Measurements from ENCODE around the gene METTL15.
"Not testable (repeated sequence)": the region's sequence is repeated elsewhere in the genome, so short reads cannot be mapped to it uniquely, and the experiment has no call there.

METTL15 gene

DNA sequence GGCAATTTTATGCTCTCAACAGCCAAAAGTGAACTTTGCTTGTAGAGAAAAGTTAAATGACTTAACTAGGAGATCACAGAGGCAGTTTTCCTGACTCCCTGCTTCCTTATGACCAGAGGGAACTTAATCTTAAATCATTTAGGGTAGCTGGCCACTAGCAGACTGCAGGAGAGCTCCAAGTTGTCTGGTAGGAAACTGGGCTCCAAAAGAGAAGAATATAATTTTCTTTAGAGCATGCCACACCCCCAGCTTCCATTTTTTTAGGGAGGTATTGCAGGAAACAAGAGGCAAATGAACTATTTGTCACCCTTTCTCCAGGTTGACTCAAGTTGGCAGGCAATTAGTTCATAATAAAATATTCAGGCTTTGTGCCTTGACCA, 2.6 kb downstream of the METTL15 start:
- no peak for DNase-seq

DNA sequence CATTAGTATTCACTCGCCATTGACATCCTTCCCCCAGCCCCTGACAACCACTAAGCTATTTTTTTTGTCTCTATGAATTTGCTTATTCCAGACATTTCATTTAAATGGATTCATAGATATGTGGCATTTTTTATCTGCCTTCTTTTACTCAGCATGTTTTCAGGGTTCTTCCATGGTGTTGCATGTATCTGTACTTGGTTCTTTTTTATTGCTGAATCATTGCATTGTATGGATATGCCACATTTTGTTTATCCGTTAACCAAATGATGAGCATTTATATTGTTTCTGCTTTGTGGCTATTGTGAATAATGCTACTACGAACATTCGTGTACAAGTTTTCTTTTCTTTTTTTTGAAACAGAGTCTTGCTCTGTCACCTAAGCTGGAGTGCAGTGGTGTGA, 5.9 kb downstream of the METTL15 start:
- DNase-seq, result no peak

DNA sequence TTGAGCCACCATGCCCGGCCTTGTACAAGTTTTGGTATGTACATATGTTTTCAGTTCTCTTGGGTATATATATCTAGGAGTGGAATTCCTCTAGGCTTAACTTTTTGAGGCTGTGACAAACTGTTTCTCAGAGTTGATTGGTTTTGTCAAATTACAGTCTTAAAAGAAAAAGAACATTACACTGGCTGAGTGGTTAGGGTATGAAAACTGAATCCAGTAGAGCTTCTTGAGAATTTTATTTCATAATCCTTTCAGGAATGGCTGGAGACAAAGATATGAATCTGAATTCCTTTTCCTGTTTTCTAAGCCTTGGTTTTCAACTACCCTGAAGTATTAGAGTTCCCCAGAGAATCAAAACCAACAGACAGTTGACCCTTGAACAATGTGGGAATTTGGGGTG, 6.5 kb downstream of the METTL15 start:
- DNase-seq, result no peak

DNA sequence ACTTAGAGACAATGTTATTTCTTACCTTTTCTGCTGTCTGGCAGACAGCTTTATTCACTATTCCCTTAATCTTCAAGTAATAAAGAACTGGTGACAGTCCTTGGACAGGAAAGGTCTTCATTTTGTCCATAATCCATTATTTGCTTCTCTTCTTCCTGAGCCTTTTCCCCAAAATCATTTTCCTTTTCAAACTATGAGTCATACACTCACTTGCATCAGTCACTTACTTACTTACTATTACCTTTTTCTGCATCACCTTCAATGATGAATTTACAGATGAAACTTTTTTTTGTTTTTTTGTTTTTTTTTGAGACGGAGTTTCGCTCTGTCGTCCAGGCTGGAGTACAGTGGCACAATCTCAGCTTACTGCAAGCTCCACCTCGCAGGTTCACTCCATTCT, 9.5 kb downstream of the METTL15 start:
- no peak for DNase-seq

DNA sequence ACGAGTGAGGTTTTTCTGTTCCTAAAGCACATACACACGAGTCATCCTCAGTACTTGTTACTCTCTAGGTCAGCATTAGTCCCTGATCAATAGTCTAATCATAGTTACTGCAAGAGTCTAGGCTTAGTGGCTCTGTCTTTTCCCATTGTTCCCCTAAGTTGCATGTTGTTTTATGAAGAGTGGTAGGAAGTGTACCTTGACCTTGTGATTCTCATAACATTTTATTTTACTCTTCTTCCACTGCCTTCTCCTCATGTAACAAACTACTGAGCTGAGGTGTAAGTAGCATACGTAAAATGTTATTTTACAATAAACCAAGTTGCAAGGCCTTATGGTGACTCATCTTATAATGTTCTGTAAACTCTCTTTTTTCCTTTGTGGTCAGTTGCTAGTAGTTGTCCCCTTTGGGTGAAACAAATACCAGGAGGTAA, 15.0 kb downstream of the METTL15 start:
- DNase-seq, result no peak

DNA sequence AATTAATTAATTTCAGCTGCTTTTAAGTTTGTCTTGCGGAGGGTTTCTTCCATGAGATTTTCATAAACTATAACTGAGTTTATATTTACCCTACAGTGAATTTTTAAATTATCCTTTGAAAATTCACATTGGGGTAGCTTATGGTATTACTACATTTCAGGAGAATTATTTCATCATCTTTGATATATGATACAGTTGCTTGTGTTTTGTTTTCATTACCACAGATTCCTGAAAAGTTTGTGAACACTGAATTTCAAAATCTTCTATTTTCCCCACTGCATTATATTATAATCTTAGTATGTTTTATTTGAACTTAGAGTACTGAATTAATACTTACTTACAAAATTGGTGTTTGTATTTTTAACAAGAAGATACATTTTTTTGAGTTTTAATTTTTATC, 24.4 kb downstream of the METTL15 start:
- DNase-seq, result no peak

DNA sequence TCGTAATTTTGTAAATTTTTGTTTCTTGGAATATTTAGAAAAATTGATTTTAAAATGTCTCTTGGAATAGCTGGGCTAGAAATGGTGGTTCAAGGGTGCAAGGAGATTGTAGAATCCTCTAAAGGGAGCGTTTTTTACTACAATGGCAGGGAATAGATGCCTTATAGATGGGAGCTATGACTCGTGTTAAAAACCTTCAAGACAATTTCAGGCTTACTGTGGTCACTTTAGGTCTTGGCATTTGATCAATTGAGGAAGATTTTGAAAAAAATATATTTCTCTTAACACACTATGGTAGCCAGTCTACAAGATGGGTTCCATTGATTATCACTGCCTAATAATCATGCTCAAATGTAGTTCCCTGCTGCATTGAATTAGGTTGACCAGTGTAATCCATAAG, 25.0 kb downstream of the METTL15 start:
- DNase-seq, result no peak

DNA sequence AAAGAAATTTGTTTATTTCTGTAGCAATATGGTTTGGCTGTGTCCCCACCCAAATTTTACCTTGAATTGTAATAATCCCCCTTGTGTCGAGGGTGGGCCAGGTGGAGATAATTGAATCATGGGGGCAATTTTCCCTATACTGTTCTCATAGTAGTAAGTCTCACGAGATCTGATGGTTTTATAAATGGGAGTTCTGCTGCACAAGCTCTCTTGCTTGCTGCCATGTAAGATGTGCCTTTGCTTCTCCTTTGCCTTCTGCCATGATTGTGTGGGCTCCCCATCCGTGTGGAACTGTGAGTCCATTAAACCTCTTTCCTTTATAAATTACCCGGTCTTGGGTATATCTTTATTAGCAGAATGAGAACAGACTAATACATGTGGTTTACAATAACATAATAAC, 28.0 kb downstream of the METTL15 start:
- DNase-seq, result not testable (repeated sequence)

DNA sequence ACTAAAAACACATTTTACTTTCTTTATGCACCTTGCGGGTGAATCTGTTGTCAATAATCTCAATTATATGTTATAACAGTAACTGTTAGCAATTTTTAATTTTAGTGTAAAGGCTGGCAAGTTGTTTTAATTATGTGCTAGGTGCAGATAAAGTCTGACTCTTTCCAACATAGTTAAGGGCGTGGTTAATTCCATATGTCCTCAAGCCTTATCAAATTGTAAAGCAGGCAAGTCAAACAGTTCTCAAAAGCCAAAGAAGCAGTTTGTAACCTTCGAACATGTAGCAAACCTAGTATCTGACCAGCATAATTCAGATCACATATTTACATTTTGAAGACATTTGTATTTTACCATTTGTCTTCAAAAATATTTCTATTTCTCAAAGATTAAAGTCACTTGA, 29.2 kb downstream of the METTL15 start:
- DNase-seq, result no peak

DNA sequence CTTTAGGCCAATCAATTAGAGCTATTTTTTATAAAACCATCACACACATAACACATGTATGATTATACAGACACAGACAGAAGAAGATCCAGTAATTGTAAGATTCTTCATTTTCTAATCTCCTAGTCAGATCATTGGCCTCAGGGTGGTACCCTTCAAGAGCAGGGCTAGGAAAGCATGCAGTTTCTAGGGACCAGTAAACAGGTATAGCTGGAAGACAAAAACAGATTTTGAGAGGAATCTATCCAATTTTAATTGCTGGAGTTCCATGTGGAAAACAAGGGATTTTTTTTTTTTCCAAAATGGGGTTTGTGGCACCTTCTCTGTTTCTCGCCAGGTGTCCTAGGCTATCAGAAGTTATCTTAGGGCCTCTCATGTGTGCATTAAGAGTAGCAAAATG, 29.6 kb downstream of the METTL15 start:
- DNase-seq, result no peak

DNA sequence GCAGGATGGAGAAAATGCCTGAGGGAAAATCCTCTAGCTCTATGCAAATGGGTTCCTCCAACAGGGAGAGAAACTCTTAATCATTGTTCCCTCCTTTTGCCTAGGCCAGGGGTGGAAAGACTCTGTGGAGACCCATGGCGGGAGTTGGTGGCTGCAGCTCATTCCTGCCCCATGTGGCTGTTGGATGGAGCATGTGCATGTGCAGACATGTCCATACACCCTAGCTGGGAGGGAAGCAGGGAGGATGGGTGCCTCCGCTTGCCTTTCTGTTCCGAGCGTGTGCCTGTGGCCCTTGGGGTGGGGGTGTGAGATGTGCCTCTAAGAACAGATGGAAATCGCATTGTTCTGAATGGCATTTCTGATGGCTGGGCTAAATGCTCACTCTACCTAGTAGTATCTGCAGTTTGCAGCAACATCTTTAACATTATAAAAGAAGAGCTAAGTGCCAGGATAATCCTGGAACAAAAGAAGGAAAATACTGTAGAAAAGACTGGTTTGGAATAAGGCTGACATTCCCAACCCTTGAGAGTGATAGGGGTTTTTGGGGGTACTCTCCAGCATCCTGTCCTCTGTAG, 31.7 kb downstream of the METTL15 start:
- DNase-seq, result no peak

DNA sequence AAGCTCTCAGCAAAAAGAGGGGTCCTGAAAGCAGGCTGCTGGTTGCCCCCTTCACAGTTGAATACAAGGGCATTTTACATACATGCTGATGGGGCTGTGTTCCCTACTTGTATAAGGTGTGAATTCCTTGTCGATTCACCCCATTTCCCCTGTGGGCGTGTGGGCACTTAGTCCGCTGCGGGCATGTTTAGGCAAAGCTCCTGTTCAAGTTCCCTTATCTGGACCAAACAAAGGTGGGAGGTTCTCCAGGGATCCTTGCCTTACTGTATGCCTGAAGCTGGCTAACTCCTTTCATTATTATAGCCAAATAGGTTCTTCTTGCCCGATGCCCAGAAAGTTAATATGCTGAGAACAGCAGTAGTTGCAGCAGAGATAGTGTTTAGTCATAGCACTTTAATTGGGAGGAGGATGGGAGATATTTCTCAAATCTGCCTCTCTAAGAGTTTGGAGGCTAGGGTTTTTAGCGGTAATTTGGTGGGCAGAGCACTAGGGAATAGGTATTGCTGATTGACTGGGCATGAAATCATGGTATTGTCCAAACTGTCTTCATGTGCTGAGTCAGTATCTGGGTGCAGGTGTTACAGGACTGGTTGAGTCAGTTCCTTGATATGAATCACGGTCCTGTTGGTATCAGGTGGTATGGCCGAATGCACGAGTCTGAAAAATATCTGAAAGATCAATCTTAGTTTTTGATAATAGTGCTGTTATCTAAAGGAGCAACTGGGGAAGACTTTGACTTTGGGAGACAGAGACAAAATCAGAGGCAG, 32.7 kb downstream of the METTL15 start:
- DNase-seq, result no peak

DNA sequence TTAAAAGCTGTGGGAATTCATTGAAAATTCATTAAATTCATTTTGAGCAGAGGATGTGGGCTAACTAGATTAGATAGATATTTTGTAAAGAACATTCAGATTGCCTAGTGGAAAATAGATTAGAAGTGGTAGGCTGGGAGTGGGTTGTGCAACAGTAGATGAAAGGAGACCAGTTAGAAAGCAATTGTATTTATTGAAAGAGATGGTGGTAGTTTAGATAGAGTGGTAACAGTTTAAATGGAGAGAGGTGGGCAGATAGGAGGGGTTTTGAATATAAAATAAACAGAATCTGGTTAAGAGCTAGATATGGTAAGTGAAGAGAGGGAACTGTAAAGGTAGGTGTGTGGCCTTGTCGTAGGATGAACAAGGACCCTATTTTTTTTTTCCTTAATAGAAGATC, 34.5 kb downstream of the METTL15 start:
- DNase-seq, result no peak

DNA sequence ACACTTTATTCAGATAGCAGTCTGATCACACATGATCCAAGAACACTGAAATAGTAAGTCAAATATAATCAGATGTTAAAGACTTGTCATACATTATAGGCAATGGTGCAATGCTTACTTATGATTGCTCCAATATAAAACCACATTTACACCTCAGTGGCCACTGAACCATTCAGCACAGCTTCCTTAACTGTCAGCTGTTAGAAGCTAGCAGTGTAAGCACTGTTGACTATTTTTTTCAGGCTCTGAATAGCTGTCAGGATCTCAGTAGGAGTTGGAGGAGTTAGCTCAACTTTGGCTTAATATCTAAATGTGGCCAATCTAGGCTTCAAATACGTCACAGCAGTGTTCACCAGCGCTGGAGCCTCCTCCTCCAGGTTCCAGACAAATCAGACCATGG, 36.6 kb downstream of the METTL15 start:
- no peak for DNase-seq

DNA sequence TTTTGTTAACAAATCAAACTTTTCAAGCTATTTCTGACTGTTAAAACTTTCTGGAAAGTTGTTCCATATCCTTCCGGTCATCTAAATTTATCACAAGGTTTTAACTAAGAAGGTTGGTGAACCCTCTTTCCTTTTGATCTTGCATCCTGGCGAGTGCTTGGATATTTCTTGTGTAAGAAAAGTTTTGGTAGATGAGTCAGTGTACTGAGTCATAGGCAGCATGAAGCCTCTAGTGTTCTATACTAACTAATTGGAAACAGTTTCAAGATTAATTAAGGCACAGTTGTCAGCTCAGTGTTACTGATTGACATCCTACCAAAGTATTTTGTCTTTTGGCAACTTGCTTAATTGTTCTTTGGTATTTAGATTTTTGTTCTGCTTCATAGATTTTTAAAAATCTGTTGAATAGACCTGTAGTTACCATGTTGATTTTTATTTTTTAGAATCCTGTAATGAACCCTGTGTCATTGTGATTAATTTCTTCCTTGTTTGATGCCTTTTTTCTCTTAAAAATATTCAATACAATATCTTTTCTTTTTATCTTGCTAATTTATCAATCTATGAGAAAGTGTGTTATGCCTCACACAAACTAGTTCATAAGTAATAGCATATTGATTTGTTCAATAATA, 38.0 kb downstream of the METTL15 start:
- DNase-seq, result no peak

DNA sequence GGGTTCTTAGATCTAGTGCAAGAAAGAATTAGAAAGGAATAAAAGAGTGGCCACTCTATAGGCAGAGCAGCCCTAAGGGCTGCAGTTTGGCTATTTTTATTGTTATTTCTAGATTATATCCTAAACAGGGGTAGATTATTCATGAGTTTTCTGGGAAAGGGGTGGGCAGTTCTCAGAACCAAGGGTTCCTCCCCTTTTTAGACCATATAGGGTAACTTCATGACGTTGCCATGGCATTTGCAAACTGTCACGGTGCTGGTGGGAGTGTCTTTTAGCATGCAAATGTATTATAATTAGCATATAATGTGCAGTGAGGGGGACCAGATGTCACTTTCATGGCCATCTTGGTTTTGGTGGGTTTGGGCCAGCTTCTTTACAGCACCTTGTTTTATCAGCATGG, 44.6 kb downstream of the METTL15 start:
- DNase-seq, result no peak

DNA sequence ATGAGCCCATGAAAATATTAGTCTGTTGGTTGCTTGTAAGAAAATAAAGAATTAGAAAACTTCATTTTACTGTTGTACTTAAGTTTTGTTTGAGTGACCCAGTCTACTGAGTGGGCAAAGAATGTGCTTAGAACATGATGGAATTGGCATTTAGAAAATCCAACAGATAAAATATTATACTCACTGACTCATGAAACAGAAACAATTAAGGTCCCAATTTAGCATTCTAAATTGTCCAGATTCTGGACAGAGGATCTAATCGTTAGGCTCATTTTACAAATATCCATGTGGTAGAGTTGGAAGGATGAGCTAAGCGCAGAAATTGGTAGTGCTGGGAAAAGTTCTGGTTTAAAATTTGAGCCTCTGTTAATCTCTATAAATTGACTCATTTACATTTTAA, 45.4 kb downstream of the METTL15 start:
- DNase-seq, result no peak

DNA sequence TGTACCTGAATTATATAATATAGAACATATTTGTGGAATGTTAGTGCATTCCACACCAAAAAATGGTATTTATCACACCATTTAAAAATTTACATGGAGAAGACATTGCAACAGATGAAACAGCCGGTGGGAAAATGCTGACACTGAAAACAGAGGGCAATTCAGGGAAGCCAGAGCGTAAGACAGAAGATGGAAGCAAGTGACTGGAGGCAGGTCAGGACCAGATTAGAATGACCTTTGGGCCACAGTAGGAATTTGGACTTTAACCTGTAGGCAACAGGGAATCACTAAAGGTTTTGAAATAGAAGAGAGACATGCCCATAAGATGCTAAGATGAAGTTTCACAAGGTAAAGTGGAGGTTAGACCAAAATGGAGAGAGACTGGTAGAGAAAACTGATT, 60.5 kb downstream of the METTL15 start:
- DNase-seq, result no peak

DNA sequence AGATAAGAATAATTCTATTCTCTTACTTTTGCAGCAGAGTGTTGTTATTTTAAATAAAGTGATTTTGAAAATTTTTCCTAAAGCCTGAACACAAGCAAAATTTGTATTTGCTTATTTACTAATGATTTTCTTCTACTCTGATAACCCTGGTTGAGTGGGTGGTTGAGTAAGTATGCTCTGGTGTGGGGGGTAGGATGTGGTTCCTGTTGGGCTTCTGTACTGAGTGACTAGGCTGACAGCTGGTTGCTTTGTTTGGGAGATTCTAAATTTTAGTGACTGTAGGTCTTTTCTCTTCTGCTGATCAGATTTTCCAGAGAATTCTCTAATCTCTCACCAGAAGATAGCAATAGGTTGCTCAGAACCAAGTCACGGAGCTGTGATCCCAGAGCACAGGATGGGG, 61.6 kb downstream of the METTL15 start:
- no peak for DNase-seq

DNA sequence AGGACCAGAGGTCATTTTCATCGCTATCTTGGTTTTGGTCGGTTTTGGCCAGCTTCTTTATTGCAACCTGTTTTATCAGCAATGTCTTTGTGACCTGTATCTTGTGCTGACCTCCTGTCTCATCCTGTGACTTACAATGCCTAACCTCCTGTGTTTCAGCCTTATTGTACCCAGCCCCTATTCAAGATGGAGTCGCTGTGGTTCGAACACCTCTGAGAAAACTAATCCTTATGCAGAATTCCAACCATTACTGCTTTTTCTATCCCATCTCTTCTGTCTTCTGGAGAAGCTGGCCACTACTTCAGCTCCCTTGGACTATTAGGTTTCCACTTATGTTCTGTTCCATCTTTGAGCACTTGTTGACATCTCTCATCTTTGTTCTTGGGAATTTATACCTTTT, 62.6 kb downstream of the METTL15 start:
- no peak for DNase-seq

DNA sequence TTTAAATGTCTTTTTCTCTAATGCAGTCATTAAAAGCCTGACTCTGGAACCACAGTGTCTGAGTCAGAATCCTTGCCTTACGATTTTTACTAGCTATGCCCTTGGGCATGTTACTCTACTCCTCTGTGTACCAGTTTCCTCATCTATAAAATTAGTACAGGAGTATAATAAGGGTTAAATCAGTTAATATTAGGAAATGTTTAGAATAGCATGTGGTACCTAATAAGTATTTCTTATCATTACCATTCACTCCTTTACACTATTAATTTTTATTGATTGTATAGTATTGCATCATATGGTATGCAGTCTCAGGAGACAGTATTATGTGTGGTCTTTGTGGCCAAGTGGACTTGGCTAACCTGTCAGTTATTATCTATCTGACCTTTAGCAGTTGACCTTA, 68.2 kb downstream of the METTL15 start:
- no peak for DNase-seq

DNA sequence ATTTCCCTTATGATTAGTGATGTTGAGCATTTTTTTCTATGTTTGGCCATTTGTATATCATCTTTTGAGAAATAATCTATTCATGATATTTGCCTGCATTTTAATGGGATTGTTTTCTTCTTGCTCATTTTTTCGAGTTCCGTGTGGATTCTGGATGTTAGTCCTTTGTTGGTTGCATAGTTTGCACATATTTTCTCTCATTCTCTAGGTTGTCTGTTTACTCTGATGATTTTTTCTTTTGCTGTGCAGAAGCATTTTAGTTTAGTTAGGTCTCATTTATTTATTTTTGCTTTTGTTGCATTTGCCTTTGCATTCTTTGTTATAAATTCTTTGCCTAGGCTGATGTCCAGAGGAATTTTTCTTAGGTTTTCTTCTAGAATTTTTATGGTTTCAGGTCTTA, 87.3 kb downstream of the METTL15 start:
- no peak for DNase-seq

DNA sequence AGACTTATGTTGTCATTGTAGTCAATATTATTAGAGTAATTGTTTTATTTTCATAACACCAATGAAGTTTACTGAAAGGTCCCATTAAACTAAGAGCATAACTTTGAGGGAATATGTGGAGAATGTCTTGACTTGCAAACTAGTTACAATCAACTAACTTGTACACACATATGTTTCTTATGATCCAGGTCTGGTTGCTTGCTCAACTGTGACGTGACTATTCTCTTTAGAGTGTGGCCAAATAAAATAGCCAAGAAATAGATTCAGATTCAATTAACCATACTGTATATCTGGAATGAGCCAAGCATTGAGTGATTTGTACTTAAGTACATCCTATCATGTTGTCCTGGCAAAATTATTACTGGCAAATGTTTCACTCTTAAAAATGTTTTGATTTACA, 101.7 kb downstream of the METTL15 start:
- no peak for DNase-seq

DNA sequence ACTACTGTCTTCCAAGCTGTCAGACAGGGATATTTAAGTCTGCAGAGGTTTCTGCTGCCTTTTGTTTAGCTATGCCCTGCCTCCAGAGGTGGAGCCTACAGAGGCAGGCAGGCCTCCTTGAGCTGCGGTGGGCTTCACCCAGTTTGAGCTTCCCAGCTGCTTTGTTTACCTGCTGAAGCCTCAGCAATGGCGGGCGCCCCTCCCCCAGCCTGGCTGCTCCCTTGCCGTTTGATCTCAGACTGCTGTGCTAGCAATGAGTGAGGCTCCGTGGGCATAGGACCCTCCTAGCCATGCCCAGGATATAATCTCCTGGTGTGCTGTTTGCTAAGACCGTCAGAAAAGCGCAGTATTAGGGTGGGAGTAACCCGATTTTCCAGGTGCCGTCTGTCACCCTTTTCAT, 113.9 kb downstream of the METTL15 start:
- DNase-seq, result not testable (repeated sequence)

DNA sequence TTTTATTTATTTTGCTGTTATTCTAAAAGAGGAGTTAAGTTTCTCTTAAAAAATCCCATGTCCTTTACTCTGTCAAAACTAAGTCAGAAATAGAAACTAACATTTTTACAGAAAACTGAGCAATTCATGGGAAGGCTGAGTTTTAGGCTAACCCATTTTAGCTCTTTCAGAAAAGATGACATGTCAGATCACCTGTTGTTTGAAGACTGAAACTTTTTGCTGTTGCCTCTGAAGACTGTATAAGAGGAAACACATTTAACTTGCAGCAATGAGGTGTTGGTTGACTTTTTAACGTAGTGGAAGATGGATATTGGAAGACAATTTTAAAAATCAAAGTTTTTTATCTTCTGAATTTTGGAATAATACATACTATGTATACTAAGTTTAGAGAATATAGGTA, 115.4 kb downstream of the METTL15 start:
- DNase-seq, result no peak

All from activated effector memory CD4-positive, alpha-beta T cell treated with Interleukin-2 at 50 U/mL for 16 hours (primary cell).